Muscle layer of colon (tissue), 2 donors: Measurements from ENCODE around the gene E2F1.
"Not testable (repeated sequence)": the region's sequence is repeated elsewhere in the genome, so short reads cannot be mapped to it uniquely, and the experiment has no call there.

Source experiments
- H3K27ac ChIP-seq: one replicate; pipeline ENCODE4 v1.7.0; 2013; ENCODE audit warnings: low read depth, mild to moderate bottlenecking, low read length, moderate library complexity
- H3K27me3 ChIP-seq, 2 donors: one replicate each; pipeline ENCODE4 v1.7.0; 2013; ENCODE audit warnings: low read length in 2 of 2, mild to moderate bottlenecking in 2 of 2; ENCODE audit not compliant: insufficient read depth in 2 of 2, control insufficient read depth in 1 of 2
- H3K36me3 ChIP-seq: one replicate; pipeline ENCODE4 v1.7.0; 2013; ENCODE audit warnings: mild to moderate bottlenecking, low read length; ENCODE audit not compliant: insufficient read depth
- H3K4me1 ChIP-seq: one replicate; pipeline ENCODE4 v1.7.0; 2013; ENCODE audit warnings: mild to moderate bottlenecking, low read length; ENCODE audit not compliant: insufficient read depth
- H3K4me3 ChIP-seq, 2 donors: one replicate each; pipeline ENCODE4 v1.7.0; 2013; ENCODE audit warnings: low read length in 2 of 2, low read depth in 1 of 2, mild to moderate bottlenecking in 1 of 2, moderate library complexity in 1 of 2
- H3K9ac ChIP-seq: one replicate; pipeline ENCODE4 v1.7.0; 2013; ENCODE audit warnings: low read length
- H3K9me3 ChIP-seq: one replicate; pipeline ENCODE4 v1.7.0; 2013; ENCODE audit warnings: mild to moderate bottlenecking, low read length
- donor health status: abdominal sarcoma.
- donor health status: Adenocarcinoma of cecum.

Gene E2F1

GRCh38 chr20:33709398-33709797 is 23.2 kb upstream of the E2F1 start:
- H3K9me3 ChIP-seq = no peaks in the 10 kb centered on the region
- H3K27me3 ChIP-seq = no peaks in the 10 kb centered on the region
- H3K36me3 ChIP-seq = peaks cover 42% of the 10 kb centered on the region
- H3K4me1 ChIP-seq = no peaks in the 10 kb centered on the region
- no peak overlapping the region for H3K9ac ChIP-seq
- no peak overlapping the region for H3K4me3 ChIP-seq
- H3K27ac ChIP-seq = no peak overlapping the region

- no peaks in the 10 kb centered on the region for H3K9me3 ChIP-seq
- H3K9ac ChIP-seq = no peak overlapping the region
- H3K4me1 ChIP-seq = no peaks in the 10 kb centered on the region
- peaks cover 32% of the 10 kb centered on the region for H3K36me3 ChIP-seq
- no peak overlapping the region for H3K27ac ChIP-seq
- no peaks in the 10 kb centered on the region for H3K27me3 ChIP-seq
- H3K4me3 ChIP-seq = no peak overlapping the region
Measured at GRCh38 chr20:33707668-33708067, 21.5 kb upstream of the E2F1 start.

DNA sequence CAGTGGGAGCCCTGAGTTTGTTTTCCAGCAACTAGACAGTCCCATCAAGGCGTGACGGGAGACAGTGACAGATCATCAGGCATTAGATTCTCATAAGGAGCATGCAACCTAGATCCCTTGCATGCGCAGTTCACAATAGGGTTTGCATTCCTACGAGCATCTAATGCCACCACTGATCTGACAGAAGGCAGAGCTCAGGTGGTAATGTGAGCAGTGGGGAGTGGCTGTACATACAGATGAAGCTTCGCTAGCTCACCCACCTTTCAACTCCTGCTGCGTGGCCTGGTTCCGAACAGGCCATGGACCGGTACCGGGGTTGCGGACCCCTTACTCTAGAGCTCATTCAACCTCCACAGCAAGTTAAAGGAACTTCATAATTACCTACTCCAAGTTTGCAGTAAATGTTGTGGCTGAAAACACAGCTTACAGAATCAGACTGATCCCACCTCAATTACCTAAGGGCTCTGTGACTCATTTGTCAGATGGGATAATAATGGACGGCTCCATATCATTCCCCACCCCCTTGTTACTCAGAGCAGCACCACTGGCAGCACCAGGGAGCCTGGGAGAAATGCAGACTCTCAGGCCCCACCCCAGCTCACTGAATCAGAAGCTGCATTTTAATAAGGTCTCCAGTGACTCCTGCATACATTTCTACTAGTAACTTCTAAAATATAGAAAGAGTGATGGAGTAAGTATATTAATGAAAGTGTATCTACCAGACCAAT is 18.2 kb upstream of the E2F1 start:
- Histone ChIP-seq H3K36me3 (peaks cover 9% of the 10 kb centered on the region), H3K9me3 (no peaks in the 10 kb centered on the region), H3K27me3 (no peaks in the 10 kb centered on the region), H3K4me3 (no peak overlapping the region), H3K9ac (no peak overlapping the region), H3K4me1 (no peaks in the 10 kb centered on the region), H3K27ac (no peak overlapping the region)

DNA sequence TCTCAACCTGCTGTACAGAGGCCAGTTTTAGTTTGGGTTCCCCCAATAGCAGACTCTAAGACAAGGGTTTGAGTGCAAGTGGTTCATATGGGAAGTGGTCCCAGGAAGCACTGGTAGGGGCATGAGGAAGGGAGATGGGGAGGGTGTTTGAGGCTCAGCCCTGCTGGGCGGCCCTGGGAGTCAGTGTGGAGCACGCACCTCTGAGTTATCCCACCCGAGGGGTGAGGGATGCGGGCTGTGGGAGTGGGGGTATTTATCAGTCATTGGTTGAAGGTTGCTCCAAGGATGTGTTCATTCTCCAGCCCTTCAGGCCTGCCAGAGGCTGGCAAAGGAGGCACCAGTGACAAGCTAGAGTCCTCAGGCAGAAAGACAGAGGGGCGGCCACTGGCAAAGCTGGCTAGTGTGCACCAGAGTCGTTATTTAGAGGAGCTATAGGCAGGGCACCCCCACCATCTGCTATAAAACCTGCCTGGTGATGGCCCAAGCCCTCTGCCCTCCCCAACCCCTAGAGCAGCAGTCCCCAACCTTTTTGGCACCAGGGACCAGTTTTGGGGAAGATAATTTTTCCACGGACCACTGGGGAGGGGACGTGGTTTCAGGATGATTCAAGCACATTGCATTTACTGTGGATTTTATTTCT is 17.4 kb upstream of the E2F1 start:
- no peak overlapping the region for H3K27ac ChIP-seq
- H3K4me1 ChIP-seq = no peaks in the 10 kb centered on the region
- peaks cover 9% of the 10 kb centered on the region for H3K36me3 ChIP-seq

DNA sequence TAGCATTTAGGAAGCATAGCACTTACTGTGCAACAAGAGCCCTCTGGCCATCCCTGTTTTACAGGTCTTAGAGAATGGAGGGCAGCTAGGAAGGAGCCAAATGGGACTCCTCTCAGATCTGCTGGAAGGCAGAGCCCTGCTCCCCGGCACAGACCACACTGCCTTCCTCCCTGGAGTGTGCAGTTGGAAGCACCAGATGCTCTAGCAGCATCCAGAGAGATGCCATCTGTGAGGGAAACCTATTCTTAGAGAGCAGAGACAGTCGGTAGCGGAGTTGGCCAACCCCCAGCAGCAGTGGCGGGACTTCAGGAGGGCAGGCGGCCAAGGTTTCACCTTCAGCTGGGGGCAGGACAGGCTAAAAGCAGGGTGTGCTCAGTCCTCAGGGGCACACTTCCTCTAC is 16.7 kb upstream of the E2F1 start:
- Histone ChIP-seq H3K4me1 (no peaks in the 10 kb centered on the region), H3K36me3 (peaks cover 9% of the 10 kb centered on the region), H3K27ac (no peak overlapping the region), H3K4me3 (no peak overlapping the region), H3K9ac (no peak overlapping the region), H3K9me3 (no peaks in the 10 kb centered on the region), H3K27me3 (no peaks in the 10 kb centered on the region)

More for the DNA sequence above, 17.4 kb upstream of the E2F1 start:
- Histone ChIP-seq H3K4me3 (no peak overlapping the region), H3K9ac (no peak overlapping the region), H3K9me3 (no peaks in the 10 kb centered on the region), H3K27me3 (no peaks in the 10 kb centered on the region)

GRCh38 chr20:33701629-33702450 is 15.7 kb upstream of the E2F1 start:
- Histone ChIP-seq H3K9ac (no peak overlapping the region), H3K4me3 (no peak overlapping the region), H3K4me1 (no peaks in the 10 kb centered on the region), H3K27ac (no peak overlapping the region), H3K36me3 (peaks cover under 1% of the 10 kb centered on the region), H3K27me3 (no peaks in the 10 kb centered on the region), H3K9me3 (no peaks in the 10 kb centered on the region)

GRCh38 chr20:33700696-33701441 is 14.7 kb upstream of the E2F1 start:
- H3K36me3 ChIP-seq, H3K4me1 ChIP-seq, H3K27me3 ChIP-seq, H3K27ac ChIP-seq, H3K9ac ChIP-seq, H3K9me3 ChIP-seq, H3K4me3 ChIP-seq: not testable (repeated sequence)

DNA sequence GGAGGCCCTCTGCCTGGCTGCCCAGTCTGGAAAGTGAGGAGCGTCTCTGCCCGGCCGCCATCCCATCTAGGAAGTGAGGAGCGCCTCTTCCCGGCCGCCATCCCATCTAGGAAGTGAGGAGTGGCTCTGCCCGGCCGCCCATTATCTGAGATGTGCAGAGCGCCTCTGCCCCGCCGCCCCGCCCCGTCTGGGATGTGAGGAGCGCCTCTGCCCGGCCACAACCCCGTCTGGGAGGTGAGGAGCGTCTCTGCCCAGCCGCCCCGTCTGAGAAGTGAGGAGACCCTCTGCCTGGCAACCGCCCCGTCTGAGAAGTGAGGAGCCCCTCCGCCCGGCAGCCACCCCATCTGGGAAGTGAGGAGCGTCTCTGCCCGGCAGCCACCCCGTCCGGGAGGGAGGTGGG is 12.8 kb upstream of the E2F1 start:
- H3K4me3 ChIP-seq, H3K4me1 ChIP-seq, H3K9me3 ChIP-seq, H3K9ac ChIP-seq, H3K36me3 ChIP-seq, H3K27me3 ChIP-seq, H3K27ac ChIP-seq: not testable (repeated sequence)

- H3K27me3 ChIP-seq = no peaks in the 10 kb centered on the region
- H3K9ac ChIP-seq = no peak overlapping the region
- H3K27ac ChIP-seq = no peak overlapping the region
- no peak overlapping the region for H3K4me3 ChIP-seq
- H3K36me3 ChIP-seq = no peaks in the 10 kb centered on the region
- H3K4me1 ChIP-seq = no peaks in the 10 kb centered on the region
- no peaks in the 10 kb centered on the region for H3K9me3 ChIP-seq
Measured at GRCh38 chr20:33697129-33697528, 10.9 kb upstream of the E2F1 start.

DNA sequence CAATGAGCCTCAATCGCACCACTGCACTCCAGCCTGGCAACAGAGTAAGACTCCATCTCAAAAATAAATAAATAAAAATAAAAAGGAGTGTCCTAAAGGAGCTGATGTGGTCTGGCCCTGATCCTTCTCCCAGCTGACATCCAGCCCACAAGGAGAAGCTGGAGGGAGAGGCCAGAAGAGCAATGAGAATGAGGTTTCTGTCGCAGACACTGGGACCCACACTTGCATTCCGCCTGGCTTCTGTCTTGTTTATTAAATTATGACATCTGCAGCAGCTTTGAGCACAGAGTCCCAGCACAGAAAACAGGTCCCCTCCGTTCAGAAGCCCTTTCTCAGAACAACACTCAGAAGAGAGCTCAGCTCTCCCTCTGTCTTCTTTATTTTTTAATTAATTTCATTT is 10.3 kb upstream of the E2F1 start:
- no peaks in the 10 kb centered on the region for H3K36me3 ChIP-seq
- no peak overlapping the region for H3K4me3 ChIP-seq
- no peak overlapping the region for H3K27ac ChIP-seq
- no peaks in the 10 kb centered on the region for H3K27me3 ChIP-seq
- H3K9me3 ChIP-seq = no peaks in the 10 kb centered on the region
- H3K4me1 ChIP-seq = no peaks in the 10 kb centered on the region
- no peak overlapping the region for H3K9ac ChIP-seq

GRCh38 chr20:33694639-33695012 is 8.4 kb upstream of the E2F1 start:
- Histone ChIP-seq H3K9ac (no peak overlapping the region), H3K4me1 (no peaks in the 10 kb centered on the region), H3K27ac (no peak overlapping the region), H3K4me3 (no peak overlapping the region), H3K27me3 (no peaks in the 10 kb centered on the region), H3K36me3 (no peaks in the 10 kb centered on the region), H3K9me3 (no peaks in the 10 kb centered on the region)
